ENCODE measurements around the gene CYP27C1. TPM values are rescaled to one million over a fixed set of nuclear protein-coding genes. Genes with fewer than 3 reads are reported as not detected.

CYP27C1 gene
- total RNA-seq, 1 donor from 2014 or later: not detected

GRCh38 chr2:127176371-127177311, 43.5 kb downstream of the CYP27C1 start:
- H3K9me3 Mint-ChIP-seq: peaks cover 7% of the 10 kb centered on the region
- ATAC-seq (ENCODE audit: low read depth): no peak
- H3K36me3 Mint-ChIP-seq (ENCODE audit: low read depth): no peaks in the 10 kb centered on the region
- ChIA-PET CTCF (no interaction called here), POLR2A (no interaction called here)
- no peak for TF ChIP-seq CTCF (IDR thresholded peaks at IDR 0.05)
- H3K4me3 Mint-ChIP-seq: no peak overlapping the region
- no peaks in the 10 kb centered on the region for H3K4me1 Mint-ChIP-seq
- intact Hi-C loops (cut with micrococcal nuclease): no loop called here
- H3K27me3 Mint-ChIP-seq: peaks cover 2% of the 10 kb centered on the region
- DNase-seq: no peak
- H3K27ac Mint-ChIP-seq: no peak overlapping the region

- intact Hi-C loops (cut with micrococcal nuclease): no loop called here
- TF ChIP-seq CTCF (IDR thresholded peaks at IDR 0.05): no peak
- Mint-ChIP-seq H3K27me3 (peaks cover 2% of the 10 kb centered on the region), H3K4me1 (no peaks in the 10 kb centered on the region), H3K9me3 (peaks cover 7% of the 10 kb centered on the region), H3K36me3 (ENCODE audit: low read depth) (no peaks in the 10 kb centered on the region), H3K27ac (no peak overlapping the region), H3K4me3 (no peak overlapping the region)
- ATAC-seq (ENCODE audit: low read depth) (no peak), DNase-seq (no peak)
- CTCF ChIA-PET: no interaction called here
- POLR2A ChIA-PET: no interaction called here
Measured at GRCh38 chr2:127175751-127176354, 44.2 kb downstream of the CYP27C1 start.

GRCh38 chr2:127175041-127175721, 44.9 kb downstream of the CYP27C1 start:
- POLR2A ChIA-PET: no interaction called here
- Mint-ChIP-seq H3K27me3 (peaks cover 2% of the 10 kb centered on the region), H3K4me3 (no peak overlapping the region), H3K27ac (no peak overlapping the region), H3K4me1 (no peaks in the 10 kb centered on the region), H3K36me3 (ENCODE audit: low read depth) (no peaks in the 10 kb centered on the region), H3K9me3 (peaks cover 2% of the 10 kb centered on the region)
- CTCF ChIA-PET: interaction anchor here (3.3 kb wide), 1 partner anchor 107 kb away, joined by 15 read pairs; no protein-coding TSS in a partner anchor
- no peak for ATAC-seq (ENCODE audit: low read depth)
- no peak for TF ChIP-seq CTCF (IDR thresholded peaks at IDR 0.05)
- intact Hi-C loops (cut with micrococcal nuclease): no loop called here
- no peak for DNase-seq

- no peaks in the 10 kb centered on the region for H3K4me1 Mint-ChIP-seq
- intact Hi-C loops (cut with micrococcal nuclease): loop anchor here (1.0 kb wide), 1 partner anchor 106 kb away; no protein-coding TSS in a partner anchor
- peaks cover under 1% of the 10 kb centered on the region for H3K9me3 Mint-ChIP-seq
- H3K36me3 Mint-ChIP-seq (ENCODE audit: low read depth): no peaks in the 10 kb centered on the region
- no peak for ATAC-seq (ENCODE audit: low read depth)
- CTCF ChIA-PET: interaction anchor here (3.3 kb wide), 1 partner anchor 107 kb away, joined by 15 read pairs; no protein-coding TSS in a partner anchor
- H3K27me3 Mint-ChIP-seq: peaks cover 2% of the 10 kb centered on the region
- no peak for TF ChIP-seq CTCF (IDR thresholded peaks at IDR 0.05)
- H3K4me3 Mint-ChIP-seq: no peak overlapping the region
- POLR2A ChIA-PET: no interaction called here
- no peak overlapping the region for H3K27ac Mint-ChIP-seq
- DNase-seq: no peak
Measured at GRCh38 chr2:127174640-127175039, 45.5 kb downstream of the CYP27C1 start.
